ENCODE results near the gene PRDX4.

PRDX4 gene

DNA sequence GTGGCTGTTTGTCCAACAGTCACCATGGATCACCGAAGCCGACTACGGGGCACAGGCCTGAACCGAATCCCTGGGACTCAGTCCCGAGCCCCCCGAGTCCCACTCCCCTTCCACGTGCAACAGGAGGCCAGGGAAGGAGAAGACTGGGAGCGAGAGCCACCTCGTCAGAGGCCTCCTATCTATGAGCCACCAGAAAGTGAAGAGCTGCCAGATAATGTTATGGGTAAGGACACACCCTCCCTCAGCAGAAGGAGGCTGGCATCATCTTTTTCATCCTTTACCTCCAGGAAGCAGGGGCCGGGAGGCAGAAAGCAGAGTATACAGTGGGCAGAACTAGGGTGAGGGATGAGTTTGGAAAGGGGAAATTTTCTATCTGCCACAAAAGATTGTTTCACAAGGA, 2.8 kb upstream of the PRDX4 start:
- H3K4me3 ChIP-seq (ENCODE audit: low read depth, low read length) = no peak overlapping the region
- no peak overlapping the region for H3K27ac ChIP-seq (ENCODE audit: extremely low read depth, low read depth, low read length)
- H3K36me3 ChIP-seq (ENCODE audit: control insufficient read depth in 2 of 2, insufficient read depth in 1 of 2, low read length in 2 of 2) = no peaks in the 10 kb centered on the region; a peak in 1 of 3 replicates
- H3K9me3 ChIP-seq (ENCODE audit: control insufficient read depth, insufficient read depth, low read depth, low read length) = no peaks in the 10 kb centered on the region
- ChIA-PET CTCF (interaction anchor here (0.6 kb wide), 1 partner anchor 238 kb away, joined by 3 read pairs; no protein-coding TSS in a partner anchor), POLR2A (no interaction called here)
- H3K4me1 ChIP-seq (ENCODE audit: control insufficient read depth, insufficient read depth, low read length) = no peaks in the 10 kb centered on the region; the same call in 1 of the 2 replicates
- no peak for TF ChIP-seq ZNF157 (tag by site-specific recombination; IDR thresholded peaks at IDR 0.05)
- TF ChIP-seq ZNF660 (tag by site-specific recombination; IDR thresholded peaks at IDR 0.05) = no peak
- no peak for TF ChIP-seq ZBTB7A (tag by site-specific recombination; IDR thresholded peaks at IDR 0.05; ENCODE audit: low read depth)
- no peak for TF ChIP-seq ZNF501 (tag by site-specific recombination; IDR thresholded peaks at IDR 0.05)
- TF ChIP-seq GLI4 (tag by site-specific recombination; IDR thresholded peaks at IDR 0.05) = no peak
- TF ChIP-seq ZNF138 (tag by site-specific recombination; IDR thresholded peaks at IDR 0.05; ENCODE audit: borderline replicate concordance) = no peak
- TF ChIP-seq, protein P1, sequence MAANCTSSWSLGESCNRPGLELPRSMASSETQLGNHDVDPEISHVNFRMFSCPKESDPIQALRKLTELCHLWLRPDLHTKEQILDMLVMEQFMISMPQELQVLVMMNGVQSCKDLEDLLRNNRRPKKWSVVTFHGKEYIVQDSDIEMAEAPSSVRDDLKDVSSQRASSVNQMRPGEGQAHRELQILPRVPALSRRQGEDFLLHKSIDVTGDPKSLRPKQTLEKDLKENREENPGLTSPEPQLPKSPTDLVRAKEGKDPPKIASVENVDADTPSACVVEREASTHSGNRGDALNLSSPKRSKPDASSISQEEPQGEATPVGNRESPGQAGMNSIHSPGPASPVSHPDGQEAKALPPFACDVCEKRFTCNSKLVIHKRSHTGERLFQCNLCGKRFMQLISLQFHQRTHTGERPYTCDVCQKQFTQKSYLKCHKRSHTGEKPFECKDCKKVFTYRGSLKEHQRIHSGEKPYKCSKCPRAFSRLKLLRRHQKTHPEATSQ (tag by site-specific recombination; IDR thresholded peaks at IDR 0.05) = no peak
- TF ChIP-seq ZFP69B (tag by site-specific recombination; IDR thresholded peaks at IDR 0.05) = no peak
- no peak for TF ChIP-seq ZNF626 (tag by site-specific recombination; IDR thresholded peaks at IDR 0.05)
- TF ChIP-seq ZNF621 (tag by site-specific recombination; IDR thresholded peaks at IDR 0.05) = no peak
- TF ChIP-seq ZNF426 (tag by site-specific recombination; IDR thresholded peaks at IDR 0.05) = no peak
- TF ChIP-seq, protein P2, sequence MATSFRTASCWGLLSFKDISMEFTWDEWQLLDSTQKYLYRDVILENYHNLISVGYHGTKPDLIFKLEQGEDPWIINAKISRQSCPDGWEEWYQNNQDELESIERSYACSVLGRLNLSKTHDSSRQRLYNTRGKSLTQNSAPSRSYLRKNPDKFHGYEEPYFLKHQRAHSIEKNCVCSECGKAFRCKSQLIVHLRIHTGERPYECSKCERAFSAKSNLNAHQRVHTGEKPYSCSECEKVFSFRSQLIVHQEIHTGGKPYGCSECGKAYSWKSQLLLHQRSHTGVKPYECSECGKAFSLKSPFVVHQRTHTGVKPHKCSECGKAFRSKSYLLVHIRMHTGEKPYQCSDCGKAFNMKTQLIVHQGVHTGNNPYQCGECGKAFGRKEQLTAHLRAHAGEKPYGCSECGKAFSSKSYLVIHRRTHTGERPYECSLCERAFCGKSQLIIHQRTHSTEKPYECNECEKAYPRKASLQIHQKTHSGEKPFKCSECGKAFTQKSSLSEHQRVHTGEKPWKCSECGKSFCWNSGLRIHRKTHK (tag by site-specific recombination; IDR thresholded peaks at IDR 0.05) = no peak
- no peak for TF ChIP-seq ZNF311 (tag by site-specific recombination; IDR thresholded peaks at IDR 0.05; ENCODE audit: borderline replicate concordance)
- TF ChIP-seq ZNF184 (tag by site-specific recombination; IDR thresholded peaks at IDR 0.05) = no peak
- no peak for TF ChIP-seq ZNF169 (tag by site-specific recombination; IDR thresholded peaks at IDR 0.05)
- no peak for TF ChIP-seq MYNN (tag by site-specific recombination; IDR thresholded peaks at IDR 0.05; ENCODE audit: borderline replicate concordance)
- TF ChIP-seq ZNF704 (tag by site-specific recombination; IDR thresholded peaks at IDR 0.05) = no peak
- TF ChIP-seq ZEB2 (tag by site-specific recombination; IDR thresholded peaks at IDR 0.05) = no peak
- no peak for TF ChIP-seq ZNF266 (tag by site-specific recombination; IDR thresholded peaks at IDR 0.05; ENCODE audit: low read depth)
- TF ChIP-seq ZNF112 (tag by site-specific recombination; IDR thresholded peaks at IDR 0.05) = no peak

DNA sequence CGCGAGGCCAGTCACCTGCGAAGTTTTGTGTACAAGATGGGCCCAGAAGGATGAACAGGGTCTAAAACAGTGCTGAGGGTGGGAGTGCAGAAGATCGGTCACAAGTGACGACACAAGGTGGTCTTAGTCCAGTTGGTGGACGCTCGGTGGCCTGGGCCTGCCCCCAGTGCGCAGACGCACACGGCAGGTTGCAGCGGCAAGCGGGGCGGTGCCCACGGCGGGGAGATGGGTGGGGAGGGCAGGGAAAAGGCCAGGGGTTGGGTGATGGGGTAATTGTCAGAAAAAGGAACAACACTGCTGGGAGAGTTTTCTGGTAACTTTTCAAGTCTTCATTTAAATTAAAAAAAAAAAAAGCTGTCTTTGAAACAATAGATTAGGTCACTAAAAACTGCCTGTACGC, 1.0 kb upstream of the PRDX4 start:
- H3K9me3 ChIP-seq (ENCODE audit: control insufficient read depth, insufficient read depth, low read depth, low read length) = no peaks in the 10 kb centered on the region
- no peak overlapping the region for H3K4me3 ChIP-seq (ENCODE audit: low read depth, low read length)
- ChIA-PET POLR2A (interaction anchor here (0.6 to 1.2 kb wide), 2 partner anchors 30 to 218 kb away, joined by 3 to 4 read pairs; no protein-coding TSS in a partner anchor), CTCF (interaction anchor here (0.6 to 1.5 kb wide), 2 partner anchors 27 to 236 kb away, joined by 5 to 8 read pairs; no protein-coding TSS in a partner anchor)
- TF ChIP-seq, protein P3, sequence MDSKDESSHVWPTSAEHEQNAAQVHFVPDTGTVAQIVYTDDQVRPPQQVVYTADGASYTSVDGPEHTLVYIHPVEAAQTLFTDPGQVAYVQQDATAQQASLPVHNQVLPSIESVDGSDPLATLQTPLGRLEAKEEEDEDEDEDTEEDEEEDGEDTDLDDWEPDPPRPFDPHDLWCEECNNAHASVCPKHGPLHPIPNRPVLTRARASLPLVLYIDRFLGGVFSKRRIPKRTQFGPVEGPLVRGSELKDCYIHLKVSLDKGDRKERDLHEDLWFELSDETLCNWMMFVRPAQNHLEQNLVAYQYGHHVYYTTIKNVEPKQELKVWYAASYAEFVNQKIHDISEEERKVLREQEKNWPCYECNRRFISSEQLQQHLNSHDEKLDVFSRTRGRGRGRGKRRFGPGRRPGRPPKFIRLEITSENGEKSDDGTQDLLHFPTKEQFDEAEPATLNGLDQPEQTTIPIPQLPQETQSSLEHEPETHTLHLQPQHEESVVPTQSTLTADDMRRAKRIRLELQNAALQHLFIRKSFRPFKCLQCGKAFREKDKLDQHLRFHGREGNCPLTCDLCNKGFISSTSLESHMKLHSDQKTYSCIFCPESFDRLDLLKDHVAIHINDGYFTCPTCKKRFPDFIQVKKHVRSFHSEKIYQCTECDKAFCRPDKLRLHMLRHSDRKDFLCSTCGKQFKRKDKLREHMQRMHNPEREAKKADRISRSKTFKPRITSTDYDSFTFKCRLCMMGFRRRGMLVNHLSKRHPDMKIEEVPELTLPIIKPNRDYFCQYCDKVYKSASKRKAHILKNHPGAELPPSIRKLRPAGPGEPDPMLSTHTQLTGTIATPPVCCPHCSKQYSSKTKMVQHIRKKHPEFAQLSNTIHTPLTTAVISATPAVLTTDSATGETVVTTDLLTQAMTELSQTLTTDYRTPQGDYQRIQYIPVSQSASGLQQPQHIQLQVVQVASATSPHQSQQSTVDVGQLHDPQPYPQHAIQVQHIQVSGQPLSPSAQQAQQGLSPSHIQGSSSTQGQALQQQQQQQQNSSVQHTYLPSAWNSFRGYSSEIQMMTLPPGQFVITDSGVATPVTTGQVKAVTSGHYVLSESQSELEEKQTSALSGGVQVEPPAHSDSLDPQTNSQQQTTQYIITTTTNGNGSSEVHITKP (tag by site-specific recombination; IDR thresholded peaks at IDR 0.05) = peak; percentile 46; the same call in 1 of the 2 replicates
- no peak for TF ChIP-seq ZNF701 (tag by site-specific recombination; IDR thresholded peaks at IDR 0.05)
- no peak overlapping the region for H3K27ac ChIP-seq (ENCODE audit: extremely low read depth, low read depth, low read length)
- H3K36me3 ChIP-seq (ENCODE audit: control insufficient read depth in 2 of 2, insufficient read depth in 1 of 2, low read length in 2 of 2) = peaks cover 0 to 7% of the 10 kb centered on the region in 2 experiments; a peak in 2 of 3 replicates
- no peaks in the 10 kb centered on the region; the same call in 1 of the 2 replicates for H3K4me1 ChIP-seq (ENCODE audit: control insufficient read depth, insufficient read depth, low read length)

Measured in HEK293 (cell line).